K562 (cell line): ENCODE data around the gene INSIG1. TPM values are rescaled to one million over a fixed set of nuclear protein-coding genes. Genes with fewer than 3 reads are reported as not detected.
A peak's percentile ranks its signal among the peaks of the same experiment; 100 is the strongest.

ENCODE experiments used
- ATAC-seq: fragments of 200-7000 bp; cut with Tn5 transposase; 3 replicates; pipeline ENCODE4 v1.9.1; 2020; ENCODE audit warnings: moderate library complexity
- BruUV-seq: library from RNA; stranded (reverse); fragments of 400-500 nt; replicated peaks from 2 replicates; lab custom pipeline; 2021; lab: Mats Ljungman, UMichigan
- CTCF ChIA-PET: fragments of 300-600 bp; formaldehyde crosslinking; extraction: SDS; loops from one replicate; lab custom pipeline; 2021; ENCODE audit warnings: low intra/inter-chr PET ratio; lab: Yijun Ruan, JAX
- POLR2A ChIA-PET: fragments of 300-600, 350-650 bp; sonication (Branson Sonifier 250); formaldehyde crosslinking; extraction: SDS; loops from one replicate; lab custom pipeline; 2021; ENCODE audit warnings: antibody characterized with exemption, inconsistent platforms; lab: Yijun Ruan, JAX
- DNase-seq, 4 experiments: peaks; one replicate each; pipeline versions ENCODE4 v3.0.0 to v3.0.0-alpha.2; 2011 to 2018; ENCODE audit warnings: low spot score in 3 of 4, mixed read lengths in 3 of 4; ENCODE audit errors: extremely low read depth in 1 of 4
- FAIRE-seq: peaks from 2 replicates; lab custom pipeline; 2011; peaks lifted over from hg19 to GRCh38; lab: Jason Lieb, UNC
- H2AFZ ChIP-seq: 2 replicates; pipeline ENCODE4 v1.6.0; 2011; ENCODE audit warnings: low read depth, low read length, control low read depth, inconsistent platforms
- H3K27ac ChIP-seq: fragments of 200-600 bp; 3 replicates; pipeline ENCODE4 v1.8.0; 2011; ENCODE audit warnings: low read depth, mild to moderate bottlenecking, control low read depth, inconsistent platforms, low read length, moderate library complexity, mixed read lengths; ENCODE audit errors: extremely low read depth
- H3K27me3 ChIP-seq, 2 experiments: fragments of 300-600 bp in 1 of 2; 2 replicates in 1 of 2; 3 replicates in 1 of 2; pipeline versions ENCODE4 v1.6.0 to v1.8.0; 2011; ENCODE audit warnings: inconsistent platforms in 2 of 2, low read length in 2 of 2, mild to moderate bottlenecking in 1 of 2, mixed read lengths in 1 of 2, moderate library complexity in 1 of 2; ENCODE audit not compliant: control insufficient read depth in 2 of 2, insufficient read depth in 2 of 2
- H3K36me3 ChIP-seq: fragments of 300-600 bp; 3 replicates; pipeline ENCODE4 v1.8.0; 2011; ENCODE audit warnings: mild to moderate bottlenecking, low read length, inconsistent platforms; ENCODE audit not compliant: control insufficient read depth, insufficient read depth
- H3K4me1 ChIP-seq, 2 experiments: fragments of 200-600 bp in 1 of 2; replicated peaks in 1 of 2; 2 replicates in 1 of 2; 3 replicates in 1 of 2; pipeline versions ENCODE4 v1.5.1 to v1.8.0; 2011; ENCODE audit warnings: inconsistent platforms in 2 of 2, low read length in 2 of 2, mild to moderate bottlenecking in 1 of 2, mixed read lengths in 1 of 2, moderate library complexity in 1 of 2; ENCODE audit not compliant: control insufficient read depth in 2 of 2, insufficient read depth in 2 of 2
- H3K4me2 ChIP-seq: 2 replicates; pipeline ENCODE4 v1.6.1; 2011; ENCODE audit warnings: low read length, control low read depth, inconsistent platforms, mixed read lengths; ENCODE audit not compliant: insufficient read depth
- H3K4me3 ChIP-seq: fragments of 200-600 bp; sonication (generic), shearing (Covaris generic); 2 replicates; pipeline ENCODE4 v1.5.1; 2016; ENCODE audit warnings: control low read depth, inconsistent platforms
- H3K79me2 ChIP-seq: fragments of 200-600 bp; 3 replicates; pipeline ENCODE4 v1.8.0; 2011; ENCODE audit warnings: low read length, inconsistent platforms; ENCODE audit not compliant: control insufficient read depth, insufficient read depth
- H3K9ac ChIP-seq, 2 experiments: 2 replicates each; pipeline versions ENCODE4 v1.6.0 to v1.6.1; 2011; ENCODE audit warnings: low read depth in 2 of 2, low read length in 2 of 2, control low read depth in 1 of 2, inconsistent platforms in 1 of 2, mild to moderate bottlenecking in 1 of 2, mixed read lengths in 1 of 2; ENCODE audit not compliant: insufficient read depth in 1 of 2
- H3K9me1 ChIP-seq: one replicate; pipeline ENCODE4 v1.6.0; 2011; ENCODE audit warnings: inconsistent platforms, mild to moderate bottlenecking, low read length, moderate library complexity; ENCODE audit not compliant: control insufficient read depth, insufficient read depth
- H3K9me3 ChIP-seq: replicated peaks from 2 replicates; pipeline ENCODE4 v1.5.1; 2011; ENCODE audit warnings: low read depth, low read length, inconsistent platforms; ENCODE audit not compliant: control insufficient read depth, insufficient read depth
- H4K20me1 ChIP-seq: replicated peaks from 2 replicates; pipeline ENCODE4 v1.6.1; 2011; ENCODE audit warnings: low read length, inconsistent platforms, mixed read lengths; ENCODE audit not compliant: control insufficient read depth, insufficient read depth
- CBX1 ChIP-seq: sonication (generic); IDR thresholded peaks from 2 replicates; pipeline ENCODE4 v1.6.1; 2016; ENCODE audit warnings: antibody characterized with exemption, low read depth, mild to moderate bottlenecking
- CBX3 ChIP-seq, 2 experiments: IDR thresholded peaks; 1 replicate in 1 of 2; 2 replicates in 1 of 2; pipeline ENCODE4 v1.6.1; 2012; ENCODE audit warnings: inconsistent platforms in 2 of 2, low read length in 2 of 2, borderline replicate concordance in 1 of 2, control low read depth in 1 of 2
- CC2D1A ChIP-seq: fragments of 450-650 bp; IDR thresholded peaks from 2 replicates; pipeline ENCODE4 v1.6.1; 2017; ENCODE audit warnings: mild to moderate bottlenecking
- GABPA ChIP-seq: fragments of 200-800 bp; sonication (Bioruptor generic); conservative IDR thresholded peaks from 2 replicates; pipeline ENCODE4 v1.6.1; 2016; ENCODE audit warnings: low read depth, missing genetic modification characterization, missing compliant biosample characterization
- GABPB2 ChIP-seq: fragments of 250-450 bp; sonication (Bioruptor Pico); conservative IDR thresholded peaks from 2 replicates; pipeline ENCODE4 v1.5.1; 2021; ENCODE audit warnings: mild to moderate bottlenecking
- GATA2 ChIP-seq: sonication (generic); formaldehyde crosslinking; IDR thresholded peaks from 2 replicates; pipeline ENCODE4 v1.4.0; 2020; ENCODE audit warnings: mild to moderate bottlenecking, missing genetic modification reagents
- GTF2B ChIP-seq: IDR thresholded peaks from 2 replicates; pipeline ENCODE4 v1.6.1; 2011; ENCODE audit not compliant: insufficient read length; ENCODE audit errors: extremely low read depth
- IRF2 ChIP-seq: sonication (generic); formaldehyde crosslinking; IDR thresholded peaks from 2 replicates; pipeline ENCODE4 v1.8.1; 2022; ENCODE audit warnings: mild to moderate bottlenecking, missing genetic modification reagents
- LEF1 ChIP-seq: fragments of 450-650 bp; IDR thresholded peaks from 2 replicates; pipeline ENCODE4 v1.6.1; 2016; ENCODE audit warnings: mild to moderate bottlenecking
- MEF2D ChIP-seq: conservative IDR thresholded peaks from 2 replicates; pipeline ENCODE4 v1.6.1; 2016; ENCODE audit warnings: low read depth, missing genetic modification characterization, missing compliant biosample characterization
- PHF20 ChIP-seq: fragments of 450-650 bp; IDR thresholded peaks from 2 replicates; pipeline ENCODE4 v1.6.1; 2018; ENCODE audit not compliant: partially characterized antibody
- RFX7 ChIP-seq: fragments of 250-450 bp; sonication (Bioruptor Pico); IDR thresholded peaks from 2 replicates; pipeline ENCODE4 v1.5.1; 2021; ENCODE audit warnings: mild to moderate bottlenecking
- SAP30 ChIP-seq: fragments of 200-600 bp; sonication (generic); IDR thresholded peaks from 2 replicates; pipeline ENCODE4 v1.6.1; 2012; ENCODE audit warnings: borderline replicate concordance, low read depth, mild to moderate bottlenecking, moderate library complexity, low read length, control low read depth, inconsistent platforms; ENCODE audit not compliant: insufficient read depth, poor library complexity, severe bottlenecking
- SMAD2 ChIP-seq: fragments of 150-350 bp; IDR thresholded peaks from 2 replicates; pipeline ENCODE4 v1.6.1; 2014; ENCODE audit warnings: low read depth, mild to moderate bottlenecking, low read length
- SMARCB1 ChIP-seq: IDR thresholded peaks from 2 replicates; pipeline ENCODE4 v1.6.1; 2011; ENCODE audit warnings: improper control_type of control experiment, low read depth; ENCODE audit not compliant: insufficient read length
- THRB ChIP-seq: fragments of 450-650 bp; formaldehyde crosslinking; conservative IDR thresholded peaks from 2 replicates; pipeline ENCODE4 v1.4.0; 2022; ENCODE audit warnings: mild to moderate bottlenecking, missing genetic modification characterization
- XRCC3 ChIP-seq: fragments of 450-650 bp; IDR thresholded peaks from 2 replicates; pipeline ENCODE4 v1.6.1; 2017; ENCODE audit warnings: mild to moderate bottlenecking, moderate library complexity
- ZFX ChIP-seq: sonication (generic); formaldehyde crosslinking; IDR thresholded peaks from 2 replicates; pipeline ENCODE4 v1.8.0; 2022; ENCODE audit warnings: mild to moderate bottlenecking, missing genetic modification reagents, moderate library complexity
- WGBS: fragments of 100-300 bp; shearing (Covaris generic); methylation state at CpG from one replicate; pipeline ENCODE4 v1.1.6; 2016; ENCODE audit warnings: low coverage, mixed read lengths; ENCODE audit not compliant: insufficient coverage; ENCODE audit errors: missing lambda C conversion rate; 5-methylcytosine and 5-hydroxymethylcytosine counted together
- in situ Hi-C: fragments of 300-500 bp; cut with MboI; formaldehyde crosslinking; loops from 4 replicates; pipeline ENCODE4 v1.15.0; 2018; ENCODE audit warnings: inconsistent platforms, mixed read lengths
- intact Hi-C: fragments of 100-400 bp; cut with micrococcal nuclease; formaldehyde crosslinking; loops from 2 replicates; pipeline ENCODE4 v1.14.2; 2022
- polyA plus RNA-seq, 8 experiments: library from polyadenylated mRNA; depleted of rRNA in 4 of 8; stranded (reverse) in 5 of 8; unstranded in 3 of 8; fragments of >200 nt; fragmentation: Nextera tagmentation in 2 of 8; fragmentation: Illumina TruSeq in 1 of 8; extraction: Ambion mirVana in 2 of 8; extraction: Trizol in 1 of 8; gene quantifications; 2 replicates each; pipeline versions ENCODE4 v1.2.1 to v1.2.3, GENCODE V29; 2011 to 2014; ENCODE audit warnings: inconsistent platforms in 1 of 8, missing spikeins in 1 of 8
- total RNA-seq, 7 experiments: library from RNA; depleted of rRNA in 6 of 7; stranded (reverse); fragments of >200 nt in 6 of 7; fragmentation: Illumina TruSeq in 2 of 7; extraction: Trizol in 2 of 7; gene quantifications; 2 replicates each; pipeline versions ENCODE4 v1.2.1 to v1.2.3, GENCODE V29; 2011 to 2021; ENCODE audit warnings: low replicate concordance in 1 of 7

Gene INSIG1
- total and polyA plus RNA-seq, 9 of the 15 experiments (the other 6 are each of a cell fraction or from before 2014, with no cell fraction given) = 57.1 to 787 (median 238) TPM

GRCh38 chr7:155343150-155343549 is 45.5 kb downstream of the INSIG1 start:
- FAIRE-seq (no peak), DNase-seq (no peak), ATAC-seq (no peak)
- Histone ChIP-seq H3K4me3 (no peak overlapping the region), H3K9ac (0 out of 4 replicates have a peak overlapping the region, but pooled peaks of 1 of the 2 experiments have one; percentile 23), H4K20me1 (0 out of 2 replicates have a peak, but pooled peaks cover 5% of the 10 kb centered on the region), H3K27ac (no peak overlapping the region), H3K9me1 (no peaks in the 10 kb centered on the region), H3K4me1 (peaks cover 0 to 21% of the 10 kb centered on the region in 2 experiments; a peak in 3 of 5 replicates), H3K79me2 (no peaks in the 10 kb centered on the region), H3K27me3 (peaks cover 46 to 58% of the 10 kb centered on the region in 2 experiments), H3K4me2 (no peak overlapping the region), H3K36me3 (no peaks in the 10 kb centered on the region), H3K9me3 (no peaks in the 10 kb centered on the region), H2AFZ (no peak overlapping the region)
- TF ChIP-seq IRF2 (no peak), THRB (CRISPR knock-in tag) (no peak), GTF2B (no peak), GABPA (no peak), SAP30 (no peak), CBX1 (no peak), CBX3 (IDR thresholded peaks at IDR 0.05; ENCODE audit: borderline replicate concordance in 1 of 2, low read length in 2 of 2) (no peak), MEF2D (tag) (no peak), ZFX (CRISPR knock-in tag) (no peak), SMAD2 (no peak), GABPB2 (no peak), SMARCB1 (no peak), GATA2 (no peak), XRCC3 (no peak), LEF1 (no peak), RFX7 (CRISPR knock-in tag) (no peak), PHF20 (no peak), CC2D1A (no peak)
- CTCF ChIA-PET = interaction anchor here (3.3 kb wide), 1 partner anchor 153 kb away, joined by 29 read pairs; no protein-coding TSS in a partner anchor
- WGBS = 16% methylated on average over 7 of the region's 7 CpGs
- in situ Hi-C loops (loop anchor here (5.0 kb wide), 2 partner anchors 156 to 416 kb away; no protein-coding TSS in a partner anchor), intact Hi-C loops (loop anchor here (2.0 to 5.0 kb wide), 2 partner anchors 46 to 86 kb away; partner anchors contain the start of gene INSIG1)
- POLR2A ChIA-PET = interaction anchor here (0.7 to 1.1 kb wide), 3 partner anchors 12 to 138 kb away, joined by 4 to 5 read pairs (median 4); no protein-coding TSS in a partner anchor
- no TSS peak for BruUV-seq
